MG63 (cell line): Measurements from ENCODE around the gene RASEF. TPM values are rescaled to one million over a fixed set of nuclear protein-coding genes. Genes with fewer than 3 reads are reported as not detected.
"Not testable (repeated sequence)": the region's sequence is repeated elsewhere in the genome, so short reads cannot be mapped to it uniquely, and the experiment has no call there.

Experiments
- DNase-seq: peaks from one replicate; pipeline ENCODE4 v3.0.0-alpha.2; 2020
- H3K27me3 ChIP-seq: fragments of 250-450 bp; sonication (Bioruptor Pico); 2 replicates; pipeline ENCODE4 v1.5.1; 2020; ENCODE audit warnings: mild to moderate bottlenecking, moderate library complexity
- H3K36me3 ChIP-seq: fragments of 250-450 bp; sonication (Bioruptor Pico); 2 replicates; pipeline ENCODE4 v1.5.1; 2020; ENCODE audit warnings: mild to moderate bottlenecking, moderate library complexity
- H3K4me3 ChIP-seq: fragments of 250-450 bp; sonication (Bioruptor Pico); 2 replicates; pipeline ENCODE4 v1.5.1; 2020; ENCODE audit warnings: mild to moderate bottlenecking, moderate library complexity
- H3K9me3 ChIP-seq: fragments of 250-450 bp; sonication (Bioruptor Pico); 2 replicates; pipeline ENCODE4 v1.5.1; 2020; ENCODE audit warnings: mild to moderate bottlenecking, moderate library complexity
- total RNA-seq: library from RNA; depleted of rRNA; stranded (reverse); fragments of >200 nt; shearing (Covaris generic); gene quantifications from 2 replicates; pipeline ENCODE4 v1.2.3, GENCODE V29; 2014; ENCODE audit warnings: low replicate concordance

RASEF gene
- total RNA-seq, 1 experiment from 2014 or later = 0.92 TPM

- Histone ChIP-seq H3K4me3 (no peak overlapping the region), H3K9me3 (no peaks in the 10 kb centered on the region), H3K27me3 (no peaks in the 10 kb centered on the region), H3K36me3 (no peaks in the 10 kb centered on the region)
- DNase-seq = peak; percentile 49
Measured at GRCh38 chr9:82961504-82962125, 101.3 kb downstream of the RASEF start.

GRCh38 chr9:82957529-82958379 is 105.2 kb downstream of the RASEF start:
- Histone ChIP-seq H3K36me3 (no peaks in the 10 kb centered on the region), H3K27me3 (no peaks in the 10 kb centered on the region), H3K4me3 (no peak overlapping the region), H3K9me3 (no peaks in the 10 kb centered on the region)
- no peak for DNase-seq

- no peak for DNase-seq
- Histone ChIP-seq H3K27me3 (no peaks in the 10 kb centered on the region), H3K9me3 (no peaks in the 10 kb centered on the region), H3K36me3 (no peaks in the 10 kb centered on the region), H3K4me3 (no peak overlapping the region)
Measured at GRCh38 chr9:82949203-82949602, 113.7 kb downstream of the RASEF start.

GRCh38 chr9:82940376-82940775 is 122.6 kb downstream of the RASEF start:
- H3K27me3 ChIP-seq = no peaks in the 10 kb centered on the region
- no peaks in the 10 kb centered on the region for H3K36me3 ChIP-seq
- DNase-seq = no peak
- no peaks in the 10 kb centered on the region for H3K9me3 ChIP-seq
- H3K4me3 ChIP-seq = no peak overlapping the region

GRCh38 chr9:82939451-82939850 is 123.5 kb downstream of the RASEF start:
- Histone ChIP-seq H3K9me3 (no peaks in the 10 kb centered on the region), H3K27me3 (no peaks in the 10 kb centered on the region), H3K4me3 (no peak overlapping the region), H3K36me3 (no peaks in the 10 kb centered on the region)
- no peak for DNase-seq

GRCh38 chr9:82938426-82939218 is 124.3 kb downstream of the RASEF start:
- no peaks in the 10 kb centered on the region for H3K36me3 ChIP-seq
- H3K4me3 ChIP-seq = no peak overlapping the region
- H3K9me3 ChIP-seq = no peaks in the 10 kb centered on the region
- H3K27me3 ChIP-seq = no peaks in the 10 kb centered on the region
- DNase-seq = no peak

GRCh38 chr9:82936561-82936960 is 126.4 kb downstream of the RASEF start:
- not testable (repeated sequence) for H3K36me3 ChIP-seq, H3K9me3 ChIP-seq, H3K27me3 ChIP-seq, H3K4me3 ChIP-seq, DNase-seq

- Histone ChIP-seq H3K27me3 (no peaks in the 10 kb centered on the region), H3K9me3 (no peaks in the 10 kb centered on the region), H3K4me3 (no peak overlapping the region), H3K36me3 (no peaks in the 10 kb centered on the region)
- peak; percentile 38 for DNase-seq
Measured at GRCh38 chr9:82934949-82935348, 128.0 kb downstream of the RASEF start.

- not testable (repeated sequence) for H3K36me3 ChIP-seq, H3K4me3 ChIP-seq, DNase-seq, H3K27me3 ChIP-seq, H3K9me3 ChIP-seq
Measured at GRCh38 chr9:82934025-82934424, 128.9 kb downstream of the RASEF start.

- Histone ChIP-seq H3K9me3 (no peaks in the 10 kb centered on the region), H3K4me3 (no peak overlapping the region), H3K36me3 (no peaks in the 10 kb centered on the region), H3K27me3 (no peaks in the 10 kb centered on the region)
- DNase-seq = no peak
Measured at GRCh38 chr9:82930116-82930515, 132.8 kb downstream of the RASEF start.
